NOMO-1 treated with DMSO at 0.1 percent for 48 hours (cell line): ENCODE results near the gene COCH.
A peak's percentile ranks its signal among the peaks of the same experiment; 100 is the strongest.
"Not testable (repeated sequence)": the region's sequence is repeated elsewhere in the genome, so short reads cannot be mapped to it uniquely, and the experiment has no call there.

Experiments
- DNase-seq: peaks from one replicate; lab custom pipeline; 2025; ENCODE audit not compliant: unreplicated experiment; lab: John Stamatoyannopoulos, UW

Gene COCH

GRCh38 chr14:30921305-30921704, 46.9 kb downstream of the COCH start:
- DNase-seq = peak; percentile 1

GRCh38 chr14:30921788-30922187, 47.4 kb downstream of the COCH start:
- no peak for DNase-seq

- DNase-seq = no peak
Measured at GRCh38 chr14:30925254-30925653, 50.9 kb downstream of the COCH start.

- no peak for DNase-seq
Measured at GRCh38 chr14:30928462-30928861, 54.1 kb downstream of the COCH start.

- not testable (repeated sequence) for DNase-seq
Measured at GRCh38 chr14:30933937-30934336, 59.6 kb downstream of the COCH start.

GRCh38 chr14:30935445-30935844, 61.1 kb downstream of the COCH start:
- DNase-seq = no peak

GRCh38 chr14:30938617-30939016, 64.3 kb downstream of the COCH start:
- no peak for DNase-seq
